Suprapubic skin (tissue), 3 donors: ENCODE measurements around the gene IMP4.

Experiments
- EP300 ChIP-seq: sonication (generic); formaldehyde crosslinking; IDR thresholded peaks from one replicate; pipeline ENCODE4 v1.6.1; 2017; ENCODE audit warnings: antibody characterized with exemption
- POLR2A ChIP-seq, 2 donors: fragments of 450-650 bp; IDR thresholded peaks; one replicate each; pipeline ENCODE4 v1.6.1; 2017; ENCODE audit warnings: antibody characterized with exemption in 2 of 2, mild to moderate bottlenecking in 2 of 2, moderate library complexity in 2 of 2
- TF ChIP-seq, protein P1 (sequence below), 2 donors: fragments of 200-600 bp in 1 of 2; fragments of 450-650 bp in 1 of 2; sonication (generic) in 1 of 2; IDR thresholded peaks; one replicate each; pipeline ENCODE4 v1.5.1; 2016 to 2019; ENCODE audit warnings: antibody characterized with exemption in 2 of 2, mild to moderate bottlenecking in 1 of 2, moderate library complexity in 1 of 2

DNA sequence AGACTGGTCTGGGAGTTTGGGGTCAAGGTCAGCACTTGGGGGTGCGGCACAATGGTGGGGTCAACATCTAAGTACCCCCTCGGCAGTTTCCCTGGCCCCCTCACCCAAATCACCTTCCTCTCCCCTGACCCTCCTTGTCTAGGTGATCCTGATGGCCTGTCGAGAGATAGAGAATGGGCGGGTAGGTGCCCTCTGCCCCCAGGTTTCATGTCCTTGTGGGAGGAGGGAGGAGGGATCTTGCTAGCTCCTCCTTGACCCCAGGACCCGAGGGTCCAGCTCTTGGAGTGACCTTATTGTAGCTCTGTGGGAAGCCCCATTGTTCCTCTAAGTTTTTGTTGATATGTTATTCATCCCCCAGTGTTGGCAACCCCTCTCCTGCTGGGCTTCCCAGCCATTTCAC lies 16.8 kb downstream of the IMP4 start:
- TF ChIP-seq, protein P1, sequence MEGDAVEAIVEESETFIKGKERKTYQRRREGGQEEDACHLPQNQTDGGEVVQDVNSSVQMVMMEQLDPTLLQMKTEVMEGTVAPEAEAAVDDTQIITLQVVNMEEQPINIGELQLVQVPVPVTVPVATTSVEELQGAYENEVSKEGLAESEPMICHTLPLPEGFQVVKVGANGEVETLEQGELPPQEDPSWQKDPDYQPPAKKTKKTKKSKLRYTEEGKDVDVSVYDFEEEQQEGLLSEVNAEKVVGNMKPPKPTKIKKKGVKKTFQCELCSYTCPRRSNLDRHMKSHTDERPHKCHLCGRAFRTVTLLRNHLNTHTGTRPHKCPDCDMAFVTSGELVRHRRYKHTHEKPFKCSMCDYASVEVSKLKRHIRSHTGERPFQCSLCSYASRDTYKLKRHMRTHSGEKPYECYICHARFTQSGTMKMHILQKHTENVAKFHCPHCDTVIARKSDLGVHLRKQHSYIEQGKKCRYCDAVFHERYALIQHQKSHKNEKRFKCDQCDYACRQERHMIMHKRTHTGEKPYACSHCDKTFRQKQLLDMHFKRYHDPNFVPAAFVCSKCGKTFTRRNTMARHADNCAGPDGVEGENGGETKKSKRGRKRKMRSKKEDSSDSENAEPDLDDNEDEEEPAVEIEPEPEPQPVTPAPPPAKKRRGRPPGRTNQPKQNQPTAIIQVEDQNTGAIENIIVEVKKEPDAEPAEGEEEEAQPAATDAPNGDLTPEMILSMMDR (IDR thresholded peaks at IDR 0.05): no peak
- TF ChIP-seq EP300 (no peak), POLR2A (IDR thresholded peaks at IDR 0.05) (no peak)
